Measurements from ENCODE around the gene TPPP.

GRCh38 chr5:644509-644908 lies 48.6 kb downstream of the TPPP start:
- TF ChIP-seq CTCF (IDR thresholded peaks at IDR 0.05; ENCODE audit: low read depth, low read length) (no peak), EZH2phosphoT487 (IDR thresholded peaks at IDR 0.05; ENCODE audit: low read depth) (no peak)

Data from OCI-LY3 (cell line).